Kidney tubule cell (primary cell): ENCODE data around the gene KIAA0513.

Experiments used
- DNase-seq: peaks from one replicate; pipeline ENCODE4 v3.0.0-alpha.2; 2018; ENCODE audit warnings: low spot score

Gene KIAA0513

GRCh38 chr16:85136702-85137322 is 109.2 kb downstream of the KIAA0513 start:
- DNase-seq = peak; percentile 29

GRCh38 chr16:85137323-85138072 is 109.9 kb downstream of the KIAA0513 start:
- peak; percentile 49 for DNase-seq

GRCh38 chr16:85138073-85138824 is 110.7 kb downstream of the KIAA0513 start:
- no peak for DNase-seq

GRCh38 chr16:85138825-85139627 is 111.4 kb downstream of the KIAA0513 start:
- DNase-seq = no peak

- DNase-seq = no peak
These were observed 112.3 kb downstream of the KIAA0513 start for GRCh38 chr16:85139881-85140339.

GRCh38 chr16:85140455-85141012 is 112.9 kb downstream of the KIAA0513 start:
- no peak for DNase-seq

- no peak for DNase-seq
These were observed 114.0 kb downstream of the KIAA0513 start for GRCh38 chr16:85141491-85142128.

- DNase-seq = no peak
These were observed 114.5 kb downstream of the KIAA0513 start for GRCh38 chr16:85142129-85142513.

GRCh38 chr16:85142771-85143211 is 115.2 kb downstream of the KIAA0513 start:
- DNase-seq = no peak
